RKO (cell line): Measurements from ENCODE around the gene IGSF23.
"Not testable (repeated sequence)": the region's sequence is repeated elsewhere in the genome, so short reads cannot be mapped to it uniquely, and the experiment has no call there.

ENCODE experiments used
- DNase-seq: peaks from one replicate; pipeline ENCODE4 v3.0.0-alpha.2; 2016; ENCODE audit warnings: low spot score

The IGSF23 gene

DNA sequence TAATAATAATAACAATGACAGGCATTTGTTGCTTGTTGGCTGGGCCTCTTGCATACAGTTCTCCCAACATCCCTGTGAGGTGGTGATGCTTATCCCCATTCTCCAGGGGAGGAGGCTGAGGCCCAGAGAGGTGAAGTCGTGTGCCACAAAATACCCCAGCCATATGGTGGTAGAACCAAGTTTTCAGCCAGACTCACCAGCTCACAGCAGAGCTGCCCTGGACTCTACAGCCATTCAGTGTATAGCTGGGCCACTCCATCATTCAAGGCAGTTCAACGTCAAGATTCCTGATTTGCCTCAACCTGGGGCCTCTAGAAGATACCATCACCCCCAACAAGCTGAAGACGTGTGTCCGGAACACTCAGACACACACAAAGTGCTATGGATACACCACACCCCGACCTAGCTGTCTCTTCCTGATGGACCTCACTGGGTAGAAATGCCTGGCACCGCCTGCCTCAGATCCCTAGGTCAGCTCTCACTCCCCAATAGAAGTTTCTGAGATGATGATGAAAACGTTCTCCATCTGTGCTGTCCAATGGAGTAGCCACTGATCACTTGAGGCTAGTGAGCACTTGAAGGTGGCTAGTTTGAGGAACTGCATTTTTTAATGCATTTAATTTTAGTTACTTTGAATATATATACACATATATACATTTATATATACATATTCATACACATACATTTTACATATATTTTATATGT lies 53.6 kb downstream of the IGSF23 start:
- DNase-seq: no peak

DNA sequence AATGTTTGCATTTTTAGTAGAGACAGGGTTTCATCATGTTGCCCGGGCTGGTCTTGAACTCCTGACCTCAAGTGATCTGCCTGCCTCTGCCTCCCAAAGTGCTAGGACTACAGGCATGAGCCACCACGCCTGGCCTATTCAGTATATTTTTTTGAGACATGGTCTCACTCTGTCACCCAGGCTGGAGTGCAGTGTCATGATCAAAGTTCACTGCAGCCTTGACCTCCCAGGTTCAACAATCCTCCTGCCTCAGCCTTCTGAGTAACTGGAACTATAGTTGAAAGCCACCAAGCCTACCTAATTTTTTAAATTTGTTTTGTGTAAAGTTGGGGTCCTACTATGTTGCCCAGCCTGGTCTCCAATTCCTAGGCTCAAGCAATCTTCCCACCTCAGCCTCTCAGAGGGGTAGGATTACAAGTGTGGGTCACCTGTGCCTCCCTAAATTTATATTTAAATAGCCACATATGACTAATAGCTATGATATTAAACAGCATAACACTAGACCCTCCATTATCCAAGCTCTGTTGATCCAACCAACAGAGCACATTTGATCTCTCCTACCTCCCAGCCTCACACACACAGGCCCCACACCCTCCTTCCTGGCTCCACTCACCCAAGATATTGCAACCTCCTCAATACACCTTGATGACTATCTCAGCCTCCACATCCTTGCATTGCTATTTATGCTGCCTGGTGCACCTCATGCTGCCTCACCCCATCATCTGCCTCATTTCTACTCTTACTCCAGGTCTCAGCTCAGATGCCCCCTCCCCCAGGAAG lies 55.8 kb downstream of the IGSF23 start:
- no peak for DNase-seq

- DNase-seq: not testable (repeated sequence)
Measured at GRCh38 chr19:44670027-44670426, 56.7 kb downstream of the IGSF23 start.

- no peak for DNase-seq
Measured at GRCh38 chr19:44671400-44671799, 58.0 kb downstream of the IGSF23 start, which contains the start of gene CEACAM19. CEACAM19 (plus strand) TSS chr19:44671482; CDS start chr19:44671932, 450 bp downstream.

DNA sequence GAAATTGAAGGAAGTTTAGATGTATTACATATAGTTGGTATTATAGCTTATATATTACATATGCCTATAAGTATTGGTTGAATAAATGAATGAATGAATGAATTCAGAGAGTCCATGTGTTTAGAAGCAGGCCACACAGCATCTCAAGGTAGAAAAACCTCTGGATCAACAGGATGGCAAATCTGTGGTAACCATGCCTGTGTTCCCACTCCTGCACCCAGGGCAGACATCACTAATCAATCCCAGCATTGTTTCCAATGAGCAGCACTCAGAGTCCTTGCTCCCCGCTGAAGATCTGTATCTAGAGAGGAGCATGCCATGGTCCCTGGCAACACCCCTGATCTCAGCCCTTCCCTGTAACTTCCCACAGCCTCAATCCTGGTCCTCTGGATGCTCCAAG lies 58.9 kb downstream of the IGSF23 start:
- no peak for DNase-seq

- DNase-seq: no peak
Measured at GRCh38 chr19:44673510-44673909, 60.1 kb downstream of the IGSF23 start.

DNA sequence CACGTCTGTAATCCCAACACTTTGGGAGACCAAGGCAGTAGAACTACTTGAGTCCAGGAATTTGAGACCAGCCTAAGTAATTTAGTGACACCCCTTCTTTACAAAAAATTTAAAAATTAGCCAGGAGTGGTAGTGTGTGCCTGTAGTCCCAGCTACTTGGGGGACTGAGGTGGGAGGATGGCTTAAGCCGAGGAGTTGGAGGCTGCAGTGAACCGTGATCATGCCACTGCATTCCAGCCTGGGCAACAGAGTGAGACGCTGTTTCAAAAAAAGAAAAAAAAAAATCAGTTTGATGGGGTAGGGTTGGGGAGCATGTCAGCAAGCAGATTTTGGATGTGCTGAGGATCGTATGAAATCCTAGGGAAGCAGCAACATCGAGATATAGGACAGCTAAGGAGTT lies 62.2 kb downstream of the IGSF23 start:
- no peak for DNase-seq

DNA sequence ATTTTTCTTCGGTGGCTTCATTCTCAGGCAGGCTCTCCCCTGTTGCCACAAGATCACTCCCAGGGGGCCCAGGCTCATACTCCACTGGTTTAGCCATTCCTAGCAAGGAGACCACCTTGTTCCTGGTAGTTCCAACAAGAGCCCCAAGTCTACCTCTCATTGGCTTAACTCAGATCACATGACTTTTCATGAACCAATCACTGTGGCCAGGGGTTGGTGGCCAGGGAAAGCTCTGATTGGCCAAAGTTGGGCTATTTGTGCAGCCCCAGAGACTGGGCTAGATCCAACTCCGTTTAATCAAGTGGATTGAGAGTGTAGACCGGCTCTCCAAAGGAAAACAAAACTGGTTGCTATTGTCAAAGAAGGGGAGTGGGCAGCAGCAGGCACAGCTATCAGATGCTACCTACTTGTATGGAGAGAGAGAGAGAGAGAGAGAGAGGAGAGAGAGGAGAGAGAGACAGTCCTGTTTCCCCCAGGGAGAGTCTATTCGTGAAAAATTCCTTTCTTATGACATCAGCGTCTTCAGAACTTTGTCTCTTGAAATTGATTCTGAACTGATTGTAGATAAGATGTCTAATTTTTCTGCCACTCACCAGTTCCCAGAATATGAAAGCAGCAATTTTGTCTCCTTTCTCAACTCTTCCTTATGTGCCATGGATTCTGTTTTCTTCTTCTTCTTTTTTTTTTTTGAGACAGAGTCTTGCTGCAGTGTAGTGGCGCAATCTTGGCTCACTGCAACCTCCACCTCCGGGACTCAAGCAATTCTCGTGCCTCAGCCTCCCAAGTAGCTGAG lies 63.9 kb downstream of the IGSF23 start:
- DNase-seq: no peak

- no peak for DNase-seq
Measured at GRCh38 chr19:44680536-44680935, 67.2 kb downstream of the IGSF23 start.

- no peak for DNase-seq
Measured at GRCh38 chr19:44681992-44682790, 68.8 kb downstream of the IGSF23 start.

DNA sequence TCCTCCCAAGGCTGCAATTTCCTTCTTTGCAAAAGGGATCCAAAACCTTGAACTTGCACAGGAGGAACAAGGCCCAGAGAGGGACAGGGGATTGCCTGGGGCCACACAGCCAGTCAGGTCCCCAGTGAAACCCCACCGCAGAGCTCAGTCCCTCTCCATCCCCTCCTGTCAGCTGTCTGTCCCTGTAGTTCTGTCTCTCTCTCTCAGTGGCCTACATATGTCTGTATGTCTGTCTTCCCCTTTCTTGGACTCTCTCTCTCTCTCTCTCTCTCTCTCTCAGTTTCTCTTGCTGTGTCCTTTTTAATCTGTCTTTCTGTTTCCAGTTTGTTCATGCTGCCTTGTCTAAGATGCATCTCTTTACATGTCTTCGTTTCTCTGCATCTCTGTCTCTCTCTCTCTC lies 69.4 kb downstream of the IGSF23 start:
- no peak for DNase-seq

DNA sequence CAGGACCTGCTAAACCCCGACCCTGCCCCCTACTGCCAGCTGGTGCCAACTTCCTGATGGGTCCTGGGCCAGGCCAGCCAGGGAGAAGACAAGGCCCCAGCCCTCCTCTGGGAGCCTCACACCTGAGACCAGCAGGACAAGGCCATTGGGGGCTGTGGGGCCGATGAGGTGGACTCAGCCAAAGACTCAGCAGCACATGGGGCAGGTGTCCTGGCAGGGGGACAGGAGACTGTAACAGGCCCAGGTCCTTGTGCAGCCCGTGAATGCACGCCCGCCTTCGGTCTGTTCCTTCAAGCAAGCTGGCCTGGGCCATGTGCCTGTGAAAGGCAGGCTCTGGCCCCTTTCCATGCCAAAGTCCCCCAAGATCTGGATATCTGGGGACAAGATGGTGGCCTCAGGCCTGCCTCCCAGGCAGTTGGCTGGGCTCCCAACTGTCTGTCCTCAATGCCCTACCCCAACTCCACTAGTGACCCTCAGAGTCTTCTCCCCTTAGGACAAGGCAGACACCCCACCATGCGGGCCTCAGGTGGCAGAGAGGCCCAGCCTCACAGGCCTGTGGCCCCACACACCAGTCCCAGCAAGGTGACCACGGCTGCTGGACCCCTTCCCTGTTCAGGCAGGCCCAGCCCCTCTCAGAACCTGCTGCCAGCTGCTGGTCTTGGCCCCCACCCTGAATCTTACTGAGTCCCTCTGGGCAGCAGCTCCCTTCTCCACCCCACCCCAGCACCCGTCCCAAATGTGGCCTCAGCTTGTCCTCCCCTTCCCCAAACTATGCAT lies 70.3 kb downstream of the IGSF23 start:
- DNase-seq: no peak

DNA sequence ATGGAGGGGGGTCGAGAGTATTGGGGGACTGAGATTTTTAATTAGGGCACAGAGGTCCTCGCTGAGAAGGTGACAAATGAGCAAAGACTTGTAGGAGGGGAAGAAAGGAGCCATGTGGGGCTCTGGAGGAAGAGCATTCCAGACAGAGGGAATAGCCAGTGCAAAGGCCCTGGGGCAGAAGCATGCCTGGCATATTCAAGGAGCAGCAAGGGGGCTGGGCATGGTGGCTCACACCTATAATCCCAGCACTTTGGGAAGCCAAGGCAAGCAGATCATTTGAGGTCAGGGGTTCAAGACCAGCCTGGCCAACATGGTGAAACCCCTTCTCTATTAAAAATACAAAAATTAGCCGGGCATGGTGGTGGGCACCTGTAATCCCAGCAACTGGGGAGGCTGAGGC lies 71.0 kb downstream of the IGSF23 start:
- DNase-seq: not testable (repeated sequence)

GRCh38 chr19:44684892-44685863 lies 71.8 kb downstream of the IGSF23 start:
- peak; percentile 94 for DNase-seq

DNA sequence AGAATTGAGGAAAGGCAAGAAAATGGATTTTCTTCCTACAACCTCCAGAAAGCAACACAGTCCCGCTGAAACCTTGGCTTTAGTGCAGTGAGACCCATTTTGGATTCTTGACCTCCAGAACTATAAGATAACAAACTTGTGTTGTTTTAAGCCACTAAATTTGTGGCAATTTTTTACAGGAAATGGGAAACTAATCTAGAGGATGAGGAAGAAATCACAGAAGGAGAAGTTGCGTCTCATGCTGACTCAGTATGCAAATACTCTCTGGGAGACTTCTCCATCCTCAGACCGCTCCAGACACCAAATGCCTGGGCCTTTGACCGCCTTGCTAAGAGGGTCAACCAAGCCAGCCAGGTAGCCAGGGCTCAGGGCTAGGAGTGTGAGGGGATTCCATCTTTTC lies 72.5 kb downstream of the IGSF23 start:
- DNase-seq: no peak
